IPS-18a (cell line): ENCODE data around the gene TGM3.

Experiments used
- H3K27ac ChIP-seq: one replicate; pipeline ENCODE4 v1.5.1; 2013; ENCODE audit warnings: low read length
- H3K27me3 ChIP-seq: one replicate; pipeline ENCODE4 v1.6.1; 2013; ENCODE audit warnings: mild to moderate bottlenecking, low read length; ENCODE audit not compliant: control insufficient read depth, insufficient read depth
- H3K36me3 ChIP-seq: one replicate; pipeline ENCODE4 v1.6.1; 2013; ENCODE audit warnings: low read depth, low read length; ENCODE audit not compliant: control insufficient read depth
- H3K4me1 ChIP-seq: one replicate; pipeline ENCODE4 v1.6.1; 2013; ENCODE audit warnings: low read depth, low read length; ENCODE audit not compliant: control insufficient read depth
- H3K4me3 ChIP-seq: one replicate; pipeline ENCODE4 v1.5.1; 2013; ENCODE audit warnings: low read length
- H3K9ac ChIP-seq: one replicate; pipeline ENCODE4 v1.6.1; 2013; ENCODE audit warnings: mild to moderate bottlenecking, low read length, moderate library complexity
- H3K9me3 ChIP-seq: one replicate; pipeline ENCODE4 v1.6.1; 2013; ENCODE audit warnings: low read depth, low read length; ENCODE audit not compliant: control insufficient read depth

Gene TGM3

DNA sequence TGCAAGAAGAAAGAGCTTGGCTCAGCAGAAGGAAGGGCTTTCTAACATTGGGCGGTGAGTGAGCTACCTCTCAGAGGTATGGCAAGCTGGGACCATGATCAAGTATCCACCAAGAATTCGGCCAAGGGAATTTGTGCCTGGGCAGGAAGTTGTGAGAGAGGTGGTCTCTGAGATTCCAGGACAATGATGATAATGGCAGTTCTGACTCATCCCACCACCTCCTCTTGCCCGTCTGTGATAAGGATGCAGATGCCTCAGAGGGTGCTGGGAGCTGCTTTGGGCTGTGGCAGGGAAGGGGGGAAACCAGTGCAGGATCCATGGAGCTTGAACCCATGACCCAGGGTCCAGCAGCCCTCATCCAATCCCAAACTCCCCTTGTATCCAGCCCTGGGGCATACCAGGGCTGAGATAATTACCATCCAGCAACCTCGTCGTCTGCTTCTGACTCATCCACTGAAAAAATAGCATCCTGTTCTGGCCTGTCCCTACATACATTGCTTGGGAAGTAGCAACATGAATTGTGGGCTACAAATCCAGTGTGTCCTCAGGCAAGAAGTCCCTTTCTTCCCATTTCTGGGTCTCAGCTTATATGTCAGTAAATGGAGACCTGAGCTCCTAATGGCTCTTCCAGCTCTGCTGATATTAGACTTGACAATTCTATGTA, 90.8 kb downstream of the TGM3 start:
- no peak overlapping the region for H3K9ac ChIP-seq
- H3K4me1 ChIP-seq: no peaks in the 10 kb centered on the region
- H3K27me3 ChIP-seq: no peaks in the 10 kb centered on the region
- H3K27ac ChIP-seq: no peak overlapping the region
- H3K9me3 ChIP-seq: no peaks in the 10 kb centered on the region
- no peaks in the 10 kb centered on the region for H3K36me3 ChIP-seq
- H3K4me3 ChIP-seq: no peak overlapping the region

DNA sequence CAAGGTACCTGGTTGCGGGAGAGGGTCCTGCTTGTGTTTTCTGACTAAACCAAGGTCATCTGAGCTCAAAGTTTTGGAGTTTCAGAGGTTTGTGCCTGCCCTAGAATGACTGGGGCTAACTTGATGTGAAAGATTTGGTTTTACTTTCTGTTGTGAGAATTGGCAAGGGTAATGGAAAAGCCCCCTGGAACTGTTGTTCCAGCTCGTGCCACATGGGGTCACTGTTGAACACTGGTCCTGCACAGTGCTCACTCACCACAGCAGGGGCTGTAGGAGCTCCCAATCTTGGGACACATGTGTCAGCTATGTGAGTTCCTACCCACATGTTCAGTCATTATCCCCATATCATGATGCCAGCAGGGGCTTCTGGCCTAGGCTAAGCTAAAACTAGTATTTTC, 91.4 kb downstream of the TGM3 start:
- Histone ChIP-seq H3K4me1 (no peaks in the 10 kb centered on the region), H3K27ac (no peak overlapping the region), H3K4me3 (no peak overlapping the region), H3K9me3 (no peaks in the 10 kb centered on the region), H3K9ac (no peak overlapping the region), H3K27me3 (no peaks in the 10 kb centered on the region), H3K36me3 (no peaks in the 10 kb centered on the region)

- Histone ChIP-seq H3K4me1 (no peaks in the 10 kb centered on the region), H3K27ac (no peak overlapping the region), H3K4me3 (no peak overlapping the region), H3K27me3 (no peaks in the 10 kb centered on the region), H3K36me3 (no peaks in the 10 kb centered on the region), H3K9ac (no peak overlapping the region), H3K9me3 (no peaks in the 10 kb centered on the region)
Observed at GRCh38 chr20:2387580-2387979, 91.8 kb downstream of the TGM3 start.
